K562 (cell line): Measurements from ENCODE around the gene SLC8A1.

Source experiments
- ATF2 ChIP-seq: sonication (generic); formaldehyde crosslinking; IDR thresholded peaks from 2 replicates; pipeline ENCODE4 v1.8.1; 2022; ENCODE audit warnings: missing genetic modification reagents
- DIDO1 ChIP-seq: fragments of 450-650 bp; IDR thresholded peaks from 2 replicates; pipeline ENCODE4 v1.6.1; 2016; ENCODE audit warnings: low read depth, missing biosample characterization, missing genetic modification characterization
- MTA3 ChIP-seq: fragments of 450-650 bp; formaldehyde crosslinking; IDR thresholded peaks from 2 replicates; pipeline ENCODE4 v1.6.1; 2017; ENCODE audit warnings: mild to moderate bottlenecking, borderline replicate concordance

- TF ChIP-seq MTA3 (no peak), ATF2 (no peak), DIDO1 (tag) (no peak)
These were observed 282.5 kb downstream of the SLC8A1 start for GRCh38 chr2:40169430-40169829.
